22Rv1 (cell line): ENCODE results near the gene ARPC5.

Experiments
- H3K27ac ChIP-seq: fragments of 450-650 bp; 2 replicates; pipeline ENCODE4 v1.5.1; 2017
- ZFX ChIP-seq: fragments of 450-650 bp; IDR thresholded peaks from 2 replicates; pipeline ENCODE4 v1.6.1; 2017; ENCODE audit warnings: antibody characterized with exemption, borderline replicate concordance
- TF ChIP-seq, protein P1 (sequence below): fragments of 450-650 bp; IDR thresholded peaks from 2 replicates; pipeline ENCODE4 v1.5.1; 2017; ENCODE audit warnings: mild to moderate bottlenecking

ARPC5 gene

GRCh38 chr1:183674886-183675285 lies 39.3 kb upstream of the ARPC5 start:
- TF ChIP-seq, protein P1, sequence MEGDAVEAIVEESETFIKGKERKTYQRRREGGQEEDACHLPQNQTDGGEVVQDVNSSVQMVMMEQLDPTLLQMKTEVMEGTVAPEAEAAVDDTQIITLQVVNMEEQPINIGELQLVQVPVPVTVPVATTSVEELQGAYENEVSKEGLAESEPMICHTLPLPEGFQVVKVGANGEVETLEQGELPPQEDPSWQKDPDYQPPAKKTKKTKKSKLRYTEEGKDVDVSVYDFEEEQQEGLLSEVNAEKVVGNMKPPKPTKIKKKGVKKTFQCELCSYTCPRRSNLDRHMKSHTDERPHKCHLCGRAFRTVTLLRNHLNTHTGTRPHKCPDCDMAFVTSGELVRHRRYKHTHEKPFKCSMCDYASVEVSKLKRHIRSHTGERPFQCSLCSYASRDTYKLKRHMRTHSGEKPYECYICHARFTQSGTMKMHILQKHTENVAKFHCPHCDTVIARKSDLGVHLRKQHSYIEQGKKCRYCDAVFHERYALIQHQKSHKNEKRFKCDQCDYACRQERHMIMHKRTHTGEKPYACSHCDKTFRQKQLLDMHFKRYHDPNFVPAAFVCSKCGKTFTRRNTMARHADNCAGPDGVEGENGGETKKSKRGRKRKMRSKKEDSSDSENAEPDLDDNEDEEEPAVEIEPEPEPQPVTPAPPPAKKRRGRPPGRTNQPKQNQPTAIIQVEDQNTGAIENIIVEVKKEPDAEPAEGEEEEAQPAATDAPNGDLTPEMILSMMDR, result no peak
- TF ChIP-seq ZFX, result no peak
- H3K27ac ChIP-seq, result no peak overlapping the region

GRCh38 chr1:183674339-183674738 lies 38.8 kb upstream of the ARPC5 start:
- TF ChIP-seq, protein P1, result no peak
- TF ChIP-seq ZFX, result no peak
- H3K27ac ChIP-seq, result no peak overlapping the region

DNA sequence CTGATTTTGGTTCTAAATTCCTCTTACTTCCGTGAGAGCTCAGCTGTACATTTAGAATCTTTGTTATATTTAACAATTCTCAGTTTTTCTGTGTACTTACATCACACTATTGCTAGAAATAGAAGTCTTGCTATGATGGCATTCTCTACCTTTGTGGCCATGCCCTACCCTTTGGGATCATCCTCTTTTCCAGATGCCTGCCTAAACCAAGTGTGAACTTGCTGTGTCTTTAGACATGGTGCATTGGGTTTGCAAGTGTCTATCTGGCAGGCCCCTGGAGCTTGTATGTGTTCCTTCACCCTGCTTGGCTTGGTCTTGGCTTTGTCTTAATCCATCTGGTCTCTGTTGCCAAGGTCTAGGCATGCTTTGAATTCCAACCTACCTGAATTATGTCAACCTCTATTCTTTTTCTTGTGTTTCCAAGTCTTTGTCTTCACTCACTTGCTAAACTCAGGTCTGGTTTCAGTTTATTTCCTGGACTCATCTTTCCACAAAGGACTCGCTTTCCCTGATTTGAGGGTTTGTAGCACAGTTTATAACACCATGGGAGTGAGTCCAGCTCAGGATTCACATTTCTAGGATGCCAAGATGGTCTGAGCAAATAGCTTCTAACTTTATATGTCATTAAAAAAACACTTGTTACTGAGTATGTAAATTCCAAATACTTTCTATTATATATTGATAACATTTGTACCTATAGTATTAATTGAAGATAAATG lies 38.2 kb upstream of the ARPC5 start:
- H3K27ac ChIP-seq, result no peak overlapping the region
- TF ChIP-seq, protein P1, result no peak
- no peak for TF ChIP-seq ZFX

DNA sequence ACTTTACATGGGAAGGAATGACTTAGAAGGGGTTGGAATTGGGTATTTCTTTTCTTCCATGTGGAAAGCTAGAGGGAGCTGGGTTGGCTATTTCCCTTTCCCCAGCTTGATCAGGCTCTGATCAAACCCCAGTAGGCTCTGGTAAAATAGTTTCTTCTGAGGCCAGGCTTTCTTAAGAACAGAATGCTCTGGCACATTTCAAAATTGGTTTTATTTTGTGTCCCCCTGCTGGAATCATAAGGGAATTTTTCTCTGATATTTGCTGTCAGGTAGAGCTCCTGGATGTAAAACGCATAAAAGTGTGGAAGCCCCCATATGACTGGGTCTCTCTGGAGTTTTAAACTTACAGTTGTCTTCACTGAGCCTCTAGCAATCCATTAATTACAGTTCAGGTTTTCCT lies 34.6 kb upstream of the ARPC5 start:
- no peak overlapping the region for H3K27ac ChIP-seq
- no peak for TF ChIP-seq ZFX
- TF ChIP-seq, protein P1, result peak; percentile 16; the same call in 1 of the 2 replicates

DNA sequence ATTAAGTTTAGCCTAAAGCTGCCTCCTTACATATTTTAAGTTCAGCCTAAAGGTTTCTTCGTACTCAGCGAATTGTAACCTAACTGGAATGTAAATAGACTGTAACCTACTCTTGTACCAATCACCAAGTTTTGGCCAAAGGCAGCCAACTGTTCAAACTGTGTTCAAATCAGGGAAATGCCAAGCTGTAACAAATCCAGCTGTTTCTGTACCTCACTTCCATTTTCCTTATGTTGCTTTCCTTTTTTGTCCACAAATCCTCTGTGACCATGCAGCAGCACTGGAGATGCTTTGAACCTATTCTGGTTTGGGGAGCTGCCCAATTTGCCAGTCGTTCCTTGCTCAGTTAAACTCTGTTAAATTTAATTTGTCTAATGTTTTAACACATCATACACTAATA lies 20.8 kb upstream of the ARPC5 start:
- TF ChIP-seq, protein P1, result no peak
- no peak for TF ChIP-seq ZFX

DNA sequence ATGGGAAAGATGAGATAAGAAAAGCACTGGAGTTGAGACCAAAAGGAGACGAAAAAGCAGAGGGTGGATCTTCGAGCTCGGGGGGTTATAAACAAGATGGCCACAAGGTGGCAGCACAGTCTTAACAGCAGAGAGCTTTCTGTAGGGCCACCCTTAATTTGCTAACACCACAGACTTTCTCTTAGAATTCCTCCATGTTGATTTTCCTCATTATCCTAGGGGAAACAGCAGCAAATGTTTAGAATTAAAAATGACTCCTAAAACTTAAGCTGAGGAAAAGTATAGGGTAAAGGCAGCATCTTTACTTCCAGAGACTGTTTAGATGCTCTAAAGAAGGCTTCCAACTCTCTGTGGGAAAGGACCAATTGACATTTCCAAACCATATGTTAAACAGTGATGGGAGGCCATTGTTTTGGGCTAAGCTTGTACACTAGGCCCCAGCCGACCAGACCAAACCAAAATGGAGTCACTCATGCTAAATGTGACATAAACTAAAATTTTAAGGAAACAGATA lies 20.0 kb upstream of the ARPC5 start:
- H3K27ac ChIP-seq, result no peak overlapping the region

More for the DNA sequence above, 20.8 kb upstream of the ARPC5 start:
- no peak overlapping the region for H3K27ac ChIP-seq

GRCh38 chr1:183654706-183655105 lies 19.1 kb upstream of the ARPC5 start:
- no peak for TF ChIP-seq ZFX
- TF ChIP-seq, protein P1, result no peak
- no peak overlapping the region for H3K27ac ChIP-seq

More for the DNA sequence above, 20.0 kb upstream of the ARPC5 start:
- TF ChIP-seq, protein P1, result peak; percentile 99
- no peak for TF ChIP-seq ZFX
